SK-N-SH treated with all-trans-retinoic acid at 6 μM for 48 hours (cell line): ENCODE results near the gene CREB3L2.

Source experiments
- OSR1 ChIP-seq: fragments of 250-450 bp; sonication (Bioruptor Pico); IDR thresholded peaks from 2 replicates; pipeline ENCODE4 v1.8.0; 2022; ENCODE audit warnings: moderate library complexity, mild to moderate bottlenecking, inconsistent platforms
- ZC3H10 ChIP-seq: fragments of 250-450 bp; sonication (Bioruptor Pico); IDR thresholded peaks from 2 replicates; pipeline ENCODE4 v1.5.1; 2021; ENCODE audit warnings: mild to moderate bottlenecking, moderate library complexity
- ZNF8 ChIP-seq: fragments of 450-650 bp; formaldehyde crosslinking; IDR thresholded peaks from 2 replicates; pipeline ENCODE4 v1.5.0; 2020; ENCODE audit warnings: mild to moderate bottlenecking, moderate library complexity

GRCh38 chr7:138023618-138024342, 21.9 kb upstream of the CREB3L2 start:
- no peak for TF ChIP-seq ZC3H10 (CRISPR knock-in tag)
- TF ChIP-seq ZNF8 (CRISPR knock-in tag), result no peak
- no peak for TF ChIP-seq OSR1 (CRISPR knock-in tag)
